Endodermal cell (in vitro differentiated cells): ENCODE measurements around the gene RBM47. TPM values are rescaled to one million over a fixed set of nuclear protein-coding genes. Genes with fewer than 3 reads are reported as not detected.

ENCODE experiments used
- DNase-seq: peaks from one replicate; pipeline ENCODE4 v3.0.0-alpha.2; 2017
- H3K27ac ChIP-seq: 2 replicates; pipeline ENCODE4 v1.5.1; 2013; ENCODE audit warnings: mild to moderate bottlenecking, low read depth, low read length, moderate library complexity
- H3K27me3 ChIP-seq: 2 replicates; pipeline ENCODE4 v1.6.1; 2013; ENCODE audit warnings: mild to moderate bottlenecking, low read length, moderate library complexity; ENCODE audit not compliant: insufficient read depth, control insufficient read depth, poor library complexity, severe bottlenecking
- H3K36me3 ChIP-seq: 2 replicates; pipeline ENCODE4 v1.7.0; 2013; ENCODE audit warnings: mild to moderate bottlenecking, low read length, moderate library complexity; ENCODE audit not compliant: control insufficient read depth, insufficient read depth
- H3K4me1 ChIP-seq: one replicate; pipeline ENCODE4 v1.7.0; 2013; ENCODE audit warnings: low read length; ENCODE audit not compliant: control insufficient read depth, insufficient read depth
- H3K4me3 ChIP-seq: 2 replicates; pipeline ENCODE4 v1.5.1; 2013; ENCODE audit warnings: mild to moderate bottlenecking, low read length, moderate library complexity
- H3K9ac ChIP-seq: 2 replicates; pipeline ENCODE4 v1.6.1; 2013; ENCODE audit warnings: mild to moderate bottlenecking, low read length, moderate library complexity; ENCODE audit not compliant: poor library complexity, severe bottlenecking; ENCODE audit errors: extremely low read depth
- H3K9me3 ChIP-seq: 2 replicates; pipeline ENCODE4 v1.6.1; 2013; ENCODE audit warnings: mild to moderate bottlenecking, low read length, moderate library complexity; ENCODE audit not compliant: control insufficient read depth
- H3K27ac Mint-ChIP-seq: 2 replicates; pipeline ENCODE4 v1.8.0; 2020; ENCODE audit warnings: mixed read lengths
- H3K27me3 Mint-ChIP-seq: 2 replicates; pipeline ENCODE4 v1.8.0; 2021; ENCODE audit warnings: mild to moderate bottlenecking, mixed read lengths; ENCODE audit not compliant: insufficient read depth
- H3K36me3 Mint-ChIP-seq: 2 replicates; pipeline ENCODE4 v1.8.0; 2020; ENCODE audit warnings: low read depth, mixed read lengths
- H3K4me1 Mint-ChIP-seq: 2 replicates; pipeline ENCODE4 v1.8.0; 2020; ENCODE audit warnings: mixed read lengths
- H3K4me3 Mint-ChIP-seq: 2 replicates; pipeline ENCODE4 v1.8.0; 2020; ENCODE audit warnings: mild to moderate bottlenecking, moderate library complexity, mixed read lengths
- H3K9me3 Mint-ChIP-seq: 2 replicates; pipeline ENCODE4 v1.8.0; 2020; ENCODE audit warnings: mild to moderate bottlenecking, mixed read lengths
- CTCF ChIP-seq: fragments of 200-600 bp; sonication (generic); conservative IDR thresholded peaks from 2 replicates; pipeline ENCODE4 v1.5.0; 2021; ENCODE audit warnings: antibody characterized with exemption, mild to moderate bottlenecking
- WGBS, 2 experiments: methylation state at CpG; one replicate each; pipeline versions ENCODE4 v1.1.5 to v1.1.7; 2013; ENCODE audit warnings: missing lambda C conversion rate in 2 of 2, mixed read lengths in 1 of 2; ENCODE audit not compliant: insufficient coverage in 1 of 2, insufficient read length in 1 of 2; 5-methylcytosine and 5-hydroxymethylcytosine counted together
- total RNA-seq, 2 donors: library from RNA; stranded (reverse); fragmentation: NEBNext Ultra II Directional in 1 of 2; extraction: Animal tissue kit (Norgen Biotek cat#: 25700) in 1 of 2; gene quantifications; 2 replicates in 1 of 2; 3 replicates in 1 of 2; pipeline ENCODE4 v1.2.1, GENCODE V29; 2021

The RBM47 gene
- total RNA-seq, 2 donors from 2014 or later: 71.7 to 90.6 TPM

GRCh38 chr4:40515398-40516293 is 114.0 kb downstream of the RBM47 start:
- H3K27me3 Mint-ChIP-seq: no peaks in the 10 kb centered on the region
- Histone ChIP-seq H3K4me1 (peaks cover 4% of the 10 kb centered on the region), H3K9ac (no peak overlapping the region), H3K36me3 (no peaks in the 10 kb centered on the region), H3K4me3 (no peak overlapping the region), H3K9me3 (no peaks in the 10 kb centered on the region), H3K27ac (no peak overlapping the region), H3K27me3 (no peaks in the 10 kb centered on the region)
- H3K9me3 Mint-ChIP-seq: no peaks in the 10 kb centered on the region
- peaks cover 34% of the 10 kb centered on the region for H3K4me1 Mint-ChIP-seq
- peak; percentile 61 for DNase-seq
- WGBS, 2 experiments: 66 to 74% methylated on average over 6 to 15 of the region's 15 CpGs
- peak overlapping the region; percentile 57 for H3K27ac Mint-ChIP-seq
- H3K4me3 Mint-ChIP-seq: no peak overlapping the region
- no peak for TF ChIP-seq CTCF
- H3K36me3 Mint-ChIP-seq: peaks cover 6% of the 10 kb centered on the region

GRCh38 chr4:40515037-40515397 is 114.6 kb downstream of the RBM47 start:
- Histone ChIP-seq H3K4me3 (no peak overlapping the region), H3K27ac (no peak overlapping the region), H3K9me3 (no peaks in the 10 kb centered on the region), H3K9ac (no peak overlapping the region), H3K36me3 (peaks cover 4% of the 10 kb centered on the region), H3K4me1 (peaks cover 4% of the 10 kb centered on the region), H3K27me3 (no peaks in the 10 kb centered on the region)
- Mint-ChIP-seq H3K4me1 (peaks cover 34% of the 10 kb centered on the region), H3K27ac (peak overlapping the region; percentile 57), H3K27me3 (no peaks in the 10 kb centered on the region), H3K36me3 (peaks cover 9% of the 10 kb centered on the region), H3K4me3 (no peak overlapping the region), H3K9me3 (no peaks in the 10 kb centered on the region)
- 100% methylated on average over 2 of the region's 2 CpGs for WGBS, 2 experiments
- no peak for DNase-seq
- no peak for TF ChIP-seq CTCF

GRCh38 chr4:40514497-40514951 is 115.1 kb downstream of the RBM47 start:
- Histone ChIP-seq H3K27me3 (no peaks in the 10 kb centered on the region), H3K4me1 (peaks cover 4% of the 10 kb centered on the region), H3K4me3 (no peak overlapping the region), H3K27ac (no peak overlapping the region), H3K9me3 (no peaks in the 10 kb centered on the region), H3K36me3 (peaks cover 5% of the 10 kb centered on the region), H3K9ac (no peak overlapping the region)
- DNase-seq: no peak
- Mint-ChIP-seq H3K9me3 (no peaks in the 10 kb centered on the region), H3K36me3 (peaks cover 6% of the 10 kb centered on the region), H3K27ac (peak overlapping the region; percentile 5), H3K4me3 (no peak overlapping the region), H3K4me1 (peaks cover 34% of the 10 kb centered on the region), H3K27me3 (no peaks in the 10 kb centered on the region)
- no peak for TF ChIP-seq CTCF
- WGBS, 2 experiments: 73 to 86% methylated on average over 4 to 11 of the region's 11 CpGs
